Stomach (tissue), 9 donors: ENCODE data around the gene COL12A1. TPM values are rescaled to one million over a fixed set of nuclear protein-coding genes. Genes with fewer than 3 reads are reported as not detected.
A peak's percentile ranks its signal among the peaks of the same experiment; 100 is the strongest.

Experiments
- DNase-seq, 2 donors: peaks; one replicate each; pipeline versions ENCODE4 v3.0.0 to v3.0.0-alpha.2; 2013 to 2019
- H3K27ac ChIP-seq, 5 donors: fragments of 200-600 bp in 4 of 5; sonication (generic) in 4 of 5; one replicate each; pipeline ENCODE4 v1.5.1; 2013 to 2019; ENCODE audit warnings: mild to moderate bottlenecking in 1 of 5, moderate library complexity in 1 of 5
- H3K27me3 ChIP-seq, 3 donors: fragments of 200-600 bp; sonication (generic); one replicate each; pipeline ENCODE4 v1.5.1; 2017 to 2019; ENCODE audit warnings: mixed run types in 1 of 3
- H3K36me3 ChIP-seq, 4 donors: fragments of 200-600 bp; sonication (generic); 1 replicate in 3 of 4; 2 replicates in 1 of 4; pipeline ENCODE4 v1.5.1; 2016 to 2019
- H3K4me1 ChIP-seq, 4 donors: fragments of 200-600 bp; sonication (generic); one replicate each; pipeline ENCODE4 v1.5.1; 2016 to 2019
- H3K4me3 ChIP-seq, 4 donors: fragments of 200-600 bp; sonication (generic) in 3 of 4; one replicate each; pipeline ENCODE4 v1.5.1; 2016 to 2019; ENCODE audit warnings: mild to moderate bottlenecking in 1 of 4
- H3K9me3 ChIP-seq, 4 donors: fragments of 200-600 bp; sonication (generic); one replicate each; pipeline ENCODE4 v1.5.1; 2016 to 2019
- EP300 ChIP-seq: sonication (generic); formaldehyde crosslinking; IDR thresholded peaks from one replicate; pipeline ENCODE4 v1.6.1; 2017; ENCODE audit warnings: antibody characterized with exemption
- POLR2A ChIP-seq, 4 donors: fragments of 450-650 bp; IDR thresholded peaks; one replicate each; pipeline ENCODE4 v1.6.1; 2016; ENCODE audit warnings: antibody characterized with exemption in 4 of 4, control low read depth in 2 of 4, mild to moderate bottlenecking in 1 of 4, moderate library complexity in 1 of 4
- POLR2AphosphoS5 ChIP-seq, 3 donors: sonication (generic); formaldehyde crosslinking; IDR thresholded peaks; one replicate each; pipeline ENCODE4 v1.6.1; 2016; ENCODE audit warnings: antibody characterized with exemption in 3 of 3
- WGBS, 5 donors: extraction: QIAGEN DNeasy Blood & Tissue Kit in 3 of 5; methylation state at CpG; one replicate each; pipeline versions ENCODE4 v1.1.5 to v1.1.7; 2013 to 2018; 5-methylcytosine and 5-hydroxymethylcytosine counted together
- intact Hi-C: fragments of 100-400 bp; cut with DNase I; formaldehyde crosslinking; loops from one replicate; pipeline ENCODE4 v1.15.1; 2023; ENCODE audit warnings: low total_unique reads
- polyA plus RNA-seq, 3 donors: library from polyadenylated mRNA; stranded (reverse); fragments of 200-250 nt; gene quantifications; one replicate each; pipeline ENCODE4 v1.2.3, GENCODE V29; 2013
- total RNA-seq, 5 donors: library from RNA; depleted of rRNA; stranded (reverse); fragments of >200 nt; gene quantifications; one replicate each; pipeline versions ENCODE4 v1.1.0 to v1.2.3, GENCODE V29; 2014 to 2016
- TF ChIP-seq, protein P1 (sequence below), 7 experiments: fragments of 450-650 bp in 4 of 7; fragments of 200-600 bp in 3 of 7; sonication (generic) in 3 of 7; IDR thresholded peaks; one replicate each; pipeline ENCODE4 v1.5.1; 2016 to 2019; ENCODE audit warnings: antibody characterized with exemption in 7 of 7, control low read depth in 2 of 7, mild to moderate bottlenecking in 1 of 7
- donor health status: healthy with polysubstance abuse.
- donor health status: Bipolar disorder and iron deficiency.
- donor health status: healthy.

Gene COL12A1
- total and polyA plus RNA-seq, 8 donors, result 3.4 to 170 (median 20.3) TPM

DNA sequence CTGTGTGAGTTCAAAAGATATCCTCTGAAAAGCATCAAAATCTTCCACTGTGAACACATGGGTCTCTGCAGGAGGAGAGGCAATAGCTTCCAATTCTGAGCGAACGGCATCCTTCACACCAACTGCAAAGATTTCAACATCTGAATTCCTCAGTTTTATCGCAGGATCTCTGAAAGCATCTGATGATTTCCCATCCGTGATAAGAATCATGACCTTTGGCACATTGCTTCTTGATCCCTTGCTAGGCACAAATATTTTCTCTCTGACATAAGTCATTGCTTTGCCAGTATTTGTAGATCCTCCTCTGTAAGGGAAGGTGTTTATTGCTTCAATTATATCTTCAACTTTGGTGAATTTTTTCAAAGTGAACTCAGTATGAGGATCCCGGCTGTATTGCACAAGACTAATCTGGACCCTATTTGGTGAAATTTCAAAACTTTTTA, 22.7 kb downstream of the COL12A1 start:
- DNase-seq, result no peak
- H3K9me3 ChIP-seq, result peaks cover 0 to 4% (median 0%) of the 10 kb centered on the region in 4 donors
- H3K27ac ChIP-seq, result no peak overlapping the region
- WGBS, 5 donors, result 77 to 82% (median 81%) methylated on average over 5 of the region's 5 CpGs
- H3K4me3 ChIP-seq, result no peak overlapping the region
- intact Hi-C loops, result no loop called here
- H3K4me1 ChIP-seq, result no peaks in the 10 kb centered on the region
- H3K27me3 ChIP-seq, result no peaks in the 10 kb centered on the region
- peaks cover 0 to 19% (median 0%) of the 10 kb centered on the region in 4 donors for H3K36me3 ChIP-seq
- TF ChIP-seq, protein P1, sequence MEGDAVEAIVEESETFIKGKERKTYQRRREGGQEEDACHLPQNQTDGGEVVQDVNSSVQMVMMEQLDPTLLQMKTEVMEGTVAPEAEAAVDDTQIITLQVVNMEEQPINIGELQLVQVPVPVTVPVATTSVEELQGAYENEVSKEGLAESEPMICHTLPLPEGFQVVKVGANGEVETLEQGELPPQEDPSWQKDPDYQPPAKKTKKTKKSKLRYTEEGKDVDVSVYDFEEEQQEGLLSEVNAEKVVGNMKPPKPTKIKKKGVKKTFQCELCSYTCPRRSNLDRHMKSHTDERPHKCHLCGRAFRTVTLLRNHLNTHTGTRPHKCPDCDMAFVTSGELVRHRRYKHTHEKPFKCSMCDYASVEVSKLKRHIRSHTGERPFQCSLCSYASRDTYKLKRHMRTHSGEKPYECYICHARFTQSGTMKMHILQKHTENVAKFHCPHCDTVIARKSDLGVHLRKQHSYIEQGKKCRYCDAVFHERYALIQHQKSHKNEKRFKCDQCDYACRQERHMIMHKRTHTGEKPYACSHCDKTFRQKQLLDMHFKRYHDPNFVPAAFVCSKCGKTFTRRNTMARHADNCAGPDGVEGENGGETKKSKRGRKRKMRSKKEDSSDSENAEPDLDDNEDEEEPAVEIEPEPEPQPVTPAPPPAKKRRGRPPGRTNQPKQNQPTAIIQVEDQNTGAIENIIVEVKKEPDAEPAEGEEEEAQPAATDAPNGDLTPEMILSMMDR (IDR thresholded peaks at IDR 0.05), result no peak
- TF ChIP-seq EP300 (no peak), POLR2AphosphoS5 (IDR thresholded peaks at IDR 0.05) (no peak), POLR2A (IDR thresholded peaks at IDR 0.05) (no peak)

GRCh38 chr6:75180864-75181263, 25.0 kb downstream of the COL12A1 start:
- intact Hi-C loops, result no loop called here
- no peaks in the 10 kb centered on the region for H3K27me3 ChIP-seq
- 81 to 88% (median 84%) methylated on average over 5 of the region's 5 CpGs for WGBS, 5 donors
- H3K9me3 ChIP-seq, result no peaks in the 10 kb centered on the region
- DNase-seq, result no peak
- peaks cover 0 to 12% (median 0%) of the 10 kb centered on the region in 4 donors for H3K36me3 ChIP-seq
- no peak overlapping the region for H3K4me3 ChIP-seq
- H3K4me1 ChIP-seq, result no peaks in the 10 kb centered on the region
- H3K27ac ChIP-seq, result no peak overlapping the region
- TF ChIP-seq EP300, result no peak
- TF ChIP-seq POLR2A (IDR thresholded peaks at IDR 0.05), result no peak
- TF ChIP-seq, protein P1 (IDR thresholded peaks at IDR 0.05), result no peak
- no peak for TF ChIP-seq POLR2AphosphoS5 (IDR thresholded peaks at IDR 0.05)

- intact Hi-C loops, result no loop called here
- Histone ChIP-seq H3K27ac (no peak overlapping the region), H3K36me3 (peaks cover 0 to 17% (median 0%) of the 10 kb centered on the region in 4 donors), H3K27me3 (no peaks in the 10 kb centered on the region), H3K9me3 (no peaks in the 10 kb centered on the region), H3K4me1 (no peaks in the 10 kb centered on the region), H3K4me3 (no peak overlapping the region)
- 37 to 76% (median 64%) methylated on average over 1 of the region's 1 CpG for WGBS, 5 donors
- TF ChIP-seq POLR2AphosphoS5 (IDR thresholded peaks at IDR 0.05) (no peak), POLR2A (IDR thresholded peaks at IDR 0.05) (no peak), EP300 (no peak)
- TF ChIP-seq, protein P1 (IDR thresholded peaks at IDR 0.05), result no peak
- no peak for DNase-seq
These were observed 27.1 kb downstream of the COL12A1 start for GRCh38 chr6:75178757-75179156.

- Histone ChIP-seq H3K9me3 (no peaks in the 10 kb centered on the region), H3K27me3 (no peaks in the 10 kb centered on the region), H3K27ac (no peak overlapping the region), H3K4me1 (peaks cover 0 to 13% (median 6%) of the 10 kb centered on the region in 4 donors), H3K36me3 (peaks cover 0 to 10% (median 0%) of the 10 kb centered on the region in 4 donors), H3K4me3 (no peak overlapping the region)
- no peak for TF ChIP-seq POLR2A (IDR thresholded peaks at IDR 0.05)
- TF ChIP-seq, protein P1 (IDR thresholded peaks at IDR 0.05), result no peak
- no peak for TF ChIP-seq POLR2AphosphoS5 (IDR thresholded peaks at IDR 0.05)
- TF ChIP-seq EP300, result no peak
- 65 to 84% (median 82%) methylated on average over 3 of the region's 3 CpGs for WGBS, 5 donors
- intact Hi-C loops, result no loop called here
- DNase-seq, result peak in 1 of 2 donors; percentile 14
These were observed 29.7 kb downstream of the COL12A1 start for GRCh38 chr6:75176076-75176582.
